Measurements from ENCODE around the gene WDR70.
"Not testable (repeated sequence)": the region's sequence is repeated elsewhere in the genome, so short reads cannot be mapped to it uniquely, and the experiment has no call there.

The WDR70 gene

DNA sequence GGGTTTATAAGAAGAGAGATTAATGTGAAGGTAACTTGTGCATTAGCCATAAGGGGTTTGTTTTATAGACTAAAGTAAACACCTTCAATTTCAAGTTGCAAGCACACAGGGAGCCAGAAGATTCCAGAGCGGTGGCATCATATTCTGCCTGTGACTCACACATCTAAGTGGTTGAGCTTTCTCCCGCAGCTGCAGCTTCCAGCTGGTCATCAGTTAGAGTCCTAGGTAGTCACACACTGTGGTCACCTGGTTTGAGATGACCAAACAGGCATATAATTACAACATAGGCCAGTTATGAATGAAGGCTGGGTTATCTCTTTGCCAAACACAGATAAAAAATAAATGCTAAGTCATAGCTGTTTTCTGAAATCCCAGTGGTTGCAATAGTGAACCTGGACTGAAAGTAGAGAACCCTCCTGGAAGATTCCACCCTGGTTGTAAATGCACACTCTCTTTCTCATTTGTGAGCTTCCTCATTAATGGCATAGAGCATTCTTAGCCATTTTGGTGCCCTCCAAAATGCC lies 289.5 kb downstream of the WDR70 start:
- WGBS, 2 donors (ENCODE audit: extremely low coverage in 2 of 2, insufficient read length in 2 of 2, insufficient replicate concordance in 1 of 2) = no CpG with 5 or more reads among the region's 2 CpGs
- no peak overlapping the region for H3K23ac ChIP-seq (ENCODE audit: low read depth, low read length, poor library complexity)
- no peak overlapping the region for H2AFZ ChIP-seq (ENCODE audit: low read length)

GRCh38 chr5:37672118-37672588 lies 293.0 kb downstream of the WDR70 start:
- H3K9me3 ChIP-seq (replicated peaks in 1 of 2; ENCODE audit: control insufficient read depth in 2 of 2, insufficient read depth in 1 of 2, low read depth in 1 of 2, low read length in 2 of 2); H3K79me1 ChIP-seq (ENCODE audit: low read depth, low read length); H2AFZ ChIP-seq (ENCODE audit: low read length); H3K4me2 ChIP-seq (ENCODE audit: insufficient read depth, low read length, poor library complexity, severe bottlenecking); H3K4me3 ChIP-seq (ENCODE audit: low read length in 2 of 2); H3K18ac ChIP-seq (ENCODE audit: low read length); H3K4me1 ChIP-seq (ENCODE audit: control insufficient read depth in 2 of 2, insufficient read depth in 1 of 2, low read depth in 1 of 2, low read length in 2 of 2); H3K27me3 ChIP-seq (ENCODE audit: control insufficient read depth in 3 of 3, insufficient read depth in 3 of 3, low read depth in 1 of 3, low read length in 3 of 3); H3K23ac ChIP-seq (ENCODE audit: low read depth, low read length, poor library complexity); H2BK120ac ChIP-seq (ENCODE audit: low read depth, low read length); H3K9ac ChIP-seq (ENCODE audit: low read depth, low read length, poor library complexity); DNase-seq (ENCODE audit: low spot score); H3K4ac ChIP-seq (ENCODE audit: low read length); H4K91ac ChIP-seq (ENCODE audit: low read depth, low read length, poor library complexity); H2BK5ac ChIP-seq (ENCODE audit: low read length); H2BK12ac ChIP-seq (ENCODE audit: low read length); H3K27ac ChIP-seq (replicated peaks; ENCODE audit: low read length); H3K36me3 ChIP-seq (replicated peaks in 1 of 2; ENCODE audit: control insufficient read depth in 2 of 2, insufficient read depth in 2 of 2, low read length in 2 of 2); H4K8ac ChIP-seq (ENCODE audit: low read depth, low read length); H3K14ac ChIP-seq (ENCODE audit: low read length); H2AK5ac ChIP-seq (ENCODE audit: low read depth, low read length); H2BK15ac ChIP-seq (ENCODE audit: low read length): not testable (repeated sequence)
- no CpG with 5 or more reads among the region's 12 CpGs for WGBS, 2 donors (ENCODE audit: extremely low coverage in 2 of 2, insufficient read length in 2 of 2, insufficient replicate concordance in 1 of 2)

More for the DNA sequence above, 289.5 kb downstream of the WDR70 start:
- Histone ChIP-seq H3K4me2 (ENCODE audit: insufficient read depth, low read length, poor library complexity, severe bottlenecking) (no peak overlapping the region), H4K8ac (ENCODE audit: low read depth, low read length) (no peak overlapping the region), H3K9me3 (replicated peaks in 1 of 2; ENCODE audit: control insufficient read depth in 2 of 2, insufficient read depth in 1 of 2, low read depth in 1 of 2, low read length in 2 of 2) (no peaks in the 10 kb centered on the region), H3K4me3 (ENCODE audit: low read length in 2 of 2) (no peak overlapping the region), H4K91ac (ENCODE audit: low read depth, low read length, poor library complexity) (no peak overlapping the region), H2BK15ac (ENCODE audit: low read length) (no peak overlapping the region), H3K36me3 (replicated peaks in 1 of 2; ENCODE audit: control insufficient read depth in 2 of 2, insufficient read depth in 2 of 2, low read length in 2 of 2) (no peaks in the 10 kb centered on the region), H3K18ac (ENCODE audit: low read length) (no peak overlapping the region), H2AK5ac (ENCODE audit: low read depth, low read length) (no peak overlapping the region), H3K27me3 (ENCODE audit: control insufficient read depth in 3 of 3, insufficient read depth in 3 of 3, low read depth in 1 of 3, low read length in 3 of 3) (no peaks in the 10 kb centered on the region), H2BK5ac (ENCODE audit: low read length) (no peak overlapping the region), H2BK120ac (ENCODE audit: low read depth, low read length) (no peak overlapping the region), H2BK12ac (ENCODE audit: low read length) (no peak overlapping the region), H3K4ac (ENCODE audit: low read length) (no peak overlapping the region), H3K4me1 (ENCODE audit: control insufficient read depth in 2 of 2, insufficient read depth in 1 of 2, low read depth in 1 of 2, low read length in 2 of 2) (no peaks in the 10 kb centered on the region), H3K27ac (replicated peaks; ENCODE audit: low read length) (no peak overlapping the region), H3K9ac (ENCODE audit: low read depth, low read length, poor library complexity) (no peak overlapping the region), H3K79me1 (ENCODE audit: low read depth, low read length) (no peaks in the 10 kb centered on the region), H3K14ac (ENCODE audit: low read length) (no peak overlapping the region)
- no peak for DNase-seq (ENCODE audit: low spot score)

GRCh38 chr5:37674361-37674760 lies 295.2 kb downstream of the WDR70 start:
- not testable (repeated sequence) for H2AK5ac ChIP-seq (ENCODE audit: low read depth, low read length); H2BK5ac ChIP-seq (ENCODE audit: low read length); H2BK120ac ChIP-seq (ENCODE audit: low read depth, low read length); H3K27me3 ChIP-seq (ENCODE audit: control insufficient read depth in 3 of 3, insufficient read depth in 3 of 3, low read depth in 1 of 3, low read length in 3 of 3); H3K23ac ChIP-seq (ENCODE audit: low read depth, low read length, poor library complexity); H3K4ac ChIP-seq (ENCODE audit: low read length); H4K8ac ChIP-seq (ENCODE audit: low read depth, low read length); H4K91ac ChIP-seq (ENCODE audit: low read depth, low read length, poor library complexity); H2BK12ac ChIP-seq (ENCODE audit: low read length); H3K4me1 ChIP-seq (ENCODE audit: control insufficient read depth in 2 of 2, insufficient read depth in 1 of 2, low read depth in 1 of 2, low read length in 2 of 2); H2BK15ac ChIP-seq (ENCODE audit: low read length); H3K9me3 ChIP-seq (replicated peaks in 1 of 2; ENCODE audit: control insufficient read depth in 2 of 2, insufficient read depth in 1 of 2, low read depth in 1 of 2, low read length in 2 of 2); H3K9ac ChIP-seq (ENCODE audit: low read depth, low read length, poor library complexity); H3K36me3 ChIP-seq (replicated peaks in 1 of 2; ENCODE audit: control insufficient read depth in 2 of 2, insufficient read depth in 2 of 2, low read length in 2 of 2); H3K4me3 ChIP-seq (ENCODE audit: low read length in 2 of 2); H2AFZ ChIP-seq (ENCODE audit: low read length); DNase-seq (ENCODE audit: low spot score); H3K4me2 ChIP-seq (ENCODE audit: insufficient read depth, low read length, poor library complexity, severe bottlenecking); H3K18ac ChIP-seq (ENCODE audit: low read length); H3K79me1 ChIP-seq (ENCODE audit: low read depth, low read length); H3K14ac ChIP-seq (ENCODE audit: low read length); H3K27ac ChIP-seq (replicated peaks; ENCODE audit: low read length)
- no CpG with 5 or more reads among the region's 6 CpGs for WGBS, 2 donors (ENCODE audit: extremely low coverage in 2 of 2, insufficient read length in 2 of 2, insufficient replicate concordance in 1 of 2)

- not testable (repeated sequence) for H3K4me1 ChIP-seq (ENCODE audit: control insufficient read depth in 2 of 2, insufficient read depth in 1 of 2, low read depth in 1 of 2, low read length in 2 of 2); H3K18ac ChIP-seq (ENCODE audit: low read length); H2BK5ac ChIP-seq (ENCODE audit: low read length); H3K14ac ChIP-seq (ENCODE audit: low read length); H3K4ac ChIP-seq (ENCODE audit: low read length); H3K27me3 ChIP-seq (ENCODE audit: control insufficient read depth in 3 of 3, insufficient read depth in 3 of 3, low read depth in 1 of 3, low read length in 3 of 3); H3K79me1 ChIP-seq (ENCODE audit: low read depth, low read length); DNase-seq (ENCODE audit: low spot score); H3K9ac ChIP-seq (ENCODE audit: low read depth, low read length, poor library complexity); H3K36me3 ChIP-seq (replicated peaks in 1 of 2; ENCODE audit: control insufficient read depth in 2 of 2, insufficient read depth in 2 of 2, low read length in 2 of 2); H2AK5ac ChIP-seq (ENCODE audit: low read depth, low read length); H3K27ac ChIP-seq (replicated peaks; ENCODE audit: low read length); H3K4me2 ChIP-seq (ENCODE audit: insufficient read depth, low read length, poor library complexity, severe bottlenecking); H4K91ac ChIP-seq (ENCODE audit: low read depth, low read length, poor library complexity); H4K8ac ChIP-seq (ENCODE audit: low read depth, low read length); H3K9me3 ChIP-seq (replicated peaks in 1 of 2; ENCODE audit: control insufficient read depth in 2 of 2, insufficient read depth in 1 of 2, low read depth in 1 of 2, low read length in 2 of 2); H2BK12ac ChIP-seq (ENCODE audit: low read length); H2BK120ac ChIP-seq (ENCODE audit: low read depth, low read length); H2AFZ ChIP-seq (ENCODE audit: low read length); H2BK15ac ChIP-seq (ENCODE audit: low read length); H3K4me3 ChIP-seq (ENCODE audit: low read length in 2 of 2); H3K23ac ChIP-seq (ENCODE audit: low read depth, low read length, poor library complexity)
- no CpG with 5 or more reads among the region's 8 CpGs for WGBS, 2 donors (ENCODE audit: extremely low coverage in 2 of 2, insufficient read length in 2 of 2, insufficient replicate concordance in 1 of 2)
These were observed 300.2 kb downstream of the WDR70 start for GRCh38 chr5:37679326-37679725.

Data from neuronal stem cell (in vitro differentiated cells).